Measurements from ENCODE around the gene SIK2.
"Not testable (repeated sequence)": the region's sequence is repeated elsewhere in the genome, so short reads cannot be mapped to it uniquely, and the experiment has no call there.

SIK2 gene

GRCh38 chr11:111641339-111642015 lies 39.2 kb downstream of the SIK2 start:
- Histone ChIP-seq H3K27ac (ENCODE audit: poor library complexity, severe bottlenecking) (no peak overlapping the region), H3K4me1 (ENCODE audit: insufficient read depth, poor library complexity, severe bottlenecking) (no peaks in the 10 kb centered on the region), H3K27me3 (ENCODE audit: insufficient read depth, poor library complexity, severe bottlenecking) (no peaks in the 10 kb centered on the region), H3K4me3 (ENCODE audit: severe bottlenecking) (no peak overlapping the region), H3K9me3 (ENCODE audit: severe bottlenecking) (no peaks in the 10 kb centered on the region), H3K36me3 (ENCODE audit: low read depth) (0 out of 2 replicates have a peak, but pooled peaks cover under 1% of the 10 kb centered on the region)
- TF ChIP-seq CTCF (IDR thresholded peaks at IDR 0.05; ENCODE audit: poor library complexity, severe bottlenecking): no peak
- no peak for ATAC-seq (ENCODE audit: low read depth)
- DNase-seq (ENCODE audit: low spot score): no peak

GRCh38 chr11:111642542-111642941 lies 40.3 kb downstream of the SIK2 start:
- 0 out of 2 replicates have a peak, but pooled peaks cover 3% of the 10 kb centered on the region for H3K36me3 ChIP-seq (ENCODE audit: low read depth)

GRCh38 chr11:111644922-111645321 lies 42.7 kb downstream of the SIK2 start:
- DNase-seq (ENCODE audit: low spot score) (no peak), ATAC-seq (ENCODE audit: low read depth) (no peak)
- Histone ChIP-seq H3K4me1 (ENCODE audit: insufficient read depth, poor library complexity, severe bottlenecking) (no peaks in the 10 kb centered on the region), H3K36me3 (ENCODE audit: low read depth) (0 out of 2 replicates have a peak, but pooled peaks cover 3% of the 10 kb centered on the region), H3K27me3 (ENCODE audit: insufficient read depth, poor library complexity, severe bottlenecking) (no peaks in the 10 kb centered on the region), H3K9me3 (ENCODE audit: severe bottlenecking) (no peaks in the 10 kb centered on the region), H3K4me3 (ENCODE audit: severe bottlenecking) (no peak overlapping the region), H3K27ac (ENCODE audit: poor library complexity, severe bottlenecking) (no peak overlapping the region)
- TF ChIP-seq CTCF (IDR thresholded peaks at IDR 0.05; ENCODE audit: poor library complexity, severe bottlenecking): no peak

More at GRCh38 chr11:111642542-111642941, 40.3 kb downstream of the SIK2 start:
- no peak for TF ChIP-seq CTCF (IDR thresholded peaks at IDR 0.05; ENCODE audit: poor library complexity, severe bottlenecking)
- ATAC-seq (ENCODE audit: low read depth): no peak
- no peak for DNase-seq (ENCODE audit: low spot score)
- H3K4me1 ChIP-seq (ENCODE audit: insufficient read depth, poor library complexity, severe bottlenecking): no peaks in the 10 kb centered on the region
- H3K27ac ChIP-seq (ENCODE audit: poor library complexity, severe bottlenecking): no peak overlapping the region
- no peaks in the 10 kb centered on the region for H3K27me3 ChIP-seq (ENCODE audit: insufficient read depth, poor library complexity, severe bottlenecking)
- H3K4me3 ChIP-seq (ENCODE audit: severe bottlenecking): no peak overlapping the region
- no peaks in the 10 kb centered on the region for H3K9me3 ChIP-seq (ENCODE audit: severe bottlenecking)

GRCh38 chr11:111645657-111646316 lies 43.5 kb downstream of the SIK2 start:
- DNase-seq (ENCODE audit: low spot score) (no peak), ATAC-seq (ENCODE audit: low read depth) (no peak)
- Histone ChIP-seq H3K27me3 (ENCODE audit: insufficient read depth, poor library complexity, severe bottlenecking) (no peaks in the 10 kb centered on the region), H3K4me3 (ENCODE audit: severe bottlenecking) (no peak overlapping the region), H3K27ac (ENCODE audit: poor library complexity, severe bottlenecking) (no peak overlapping the region), H3K4me1 (ENCODE audit: insufficient read depth, poor library complexity, severe bottlenecking) (peaks cover 9% of the 10 kb centered on the region), H3K9me3 (ENCODE audit: severe bottlenecking) (no peaks in the 10 kb centered on the region), H3K36me3 (ENCODE audit: low read depth) (peaks cover 3% of the 10 kb centered on the region; the same call in 1 of the 2 replicates)
- no peak for TF ChIP-seq CTCF (IDR thresholded peaks at IDR 0.05; ENCODE audit: poor library complexity, severe bottlenecking)

- H3K27me3 ChIP-seq (ENCODE audit: insufficient read depth, poor library complexity, severe bottlenecking); H3K9me3 ChIP-seq (ENCODE audit: severe bottlenecking); H3K36me3 ChIP-seq (ENCODE audit: low read depth); H3K4me3 ChIP-seq (ENCODE audit: severe bottlenecking): not testable (repeated sequence)
- Histone ChIP-seq H3K4me1 (ENCODE audit: insufficient read depth, poor library complexity, severe bottlenecking) (peaks cover 23% of the 10 kb centered on the region), H3K27ac (ENCODE audit: poor library complexity, severe bottlenecking) (peak overlapping the region; percentile 56)
- DNase-seq (ENCODE audit: low spot score) (peak; percentile 78), ATAC-seq (ENCODE audit: low read depth) (peak; percentile 99)
Observed at GRCh38 chr11:111651336-111651735, 49.1 kb downstream of the SIK2 start.
